ENCODE data around the gene ZBED3.
"Not testable (repeated sequence)": the region's sequence is repeated elsewhere in the genome, so short reads cannot be mapped to it uniquely, and the experiment has no call there.

Gene ZBED3

GRCh38 chr5:77120706-77121105 is 33.6 kb upstream of the ZBED3 start:
- POLR2A ChIA-PET, result no interaction called here
- CTCF ChIA-PET, result no interaction called here
- no peak for TF ChIP-seq FOXK2 (IDR thresholded peaks at IDR 0.05)
- TF ChIP-seq BHLHE40 (IDR thresholded peaks at IDR 0.05; ENCODE audit: borderline replicate concordance), result no peak
- TF ChIP-seq CTBP1 (IDR thresholded peaks at IDR 0.05; ENCODE audit: borderline replicate concordance), result no peak
- TF ChIP-seq L3MBTL2 (conservative IDR thresholded peaks at IDR 0.05), result no peak
- no peak for TF ChIP-seq FOXM1 (IDR thresholded peaks at IDR 0.05; ENCODE audit: borderline replicate concordance)
- TF ChIP-seq PKNOX1 (IDR thresholded peaks at IDR 0.05), result no peak
- TF ChIP-seq ZNF384 (IDR thresholded peaks at IDR 0.05), result no peak
- TF ChIP-seq ARNT (IDR thresholded peaks at IDR 0.05), result no peak
- no peak for TF ChIP-seq SP1 (IDR thresholded peaks at IDR 0.05)
- TF ChIP-seq ELF4 (IDR thresholded peaks at IDR 0.05), result no peak
- no peak for TF ChIP-seq SUZ12 (IDR thresholded peaks at IDR 0.05)
- TF ChIP-seq LEF1 (IDR thresholded peaks at IDR 0.05; ENCODE audit: borderline replicate concordance), result no peak
- no peak for TF ChIP-seq HDGF (IDR thresholded peaks at IDR 0.05; ENCODE audit: borderline replicate concordance)
- DNase-seq (ENCODE audit: extremely low spot score), result no peak

- CTCF ChIA-PET, result no interaction called here
- DNase-seq (ENCODE audit: extremely low spot score), result no peak
- no peak for TF ChIP-seq FOXK2 (IDR thresholded peaks at IDR 0.05)
- TF ChIP-seq ARNT (IDR thresholded peaks at IDR 0.05), result no peak
- no peak for TF ChIP-seq NFRKB (IDR thresholded peaks at IDR 0.05)
- no peak for TF ChIP-seq HDGF (IDR thresholded peaks at IDR 0.05; ENCODE audit: borderline replicate concordance)
- TF ChIP-seq FOXM1 (IDR thresholded peaks at IDR 0.05; ENCODE audit: borderline replicate concordance), result no peak
- TF ChIP-seq L3MBTL2 (conservative IDR thresholded peaks at IDR 0.05), result no peak
- no peak for TF ChIP-seq ELF4 (IDR thresholded peaks at IDR 0.05)
- no peak for TF ChIP-seq PKNOX1 (IDR thresholded peaks at IDR 0.05)
- no peak for TF ChIP-seq FOXA1 (IDR thresholded peaks at IDR 0.05)
- no peak for TF ChIP-seq ZNF384 (IDR thresholded peaks at IDR 0.05)
- no peak for TF ChIP-seq TARDBP (IDR thresholded peaks at IDR 0.05)
- TF ChIP-seq SP1 (IDR thresholded peaks at IDR 0.05), result no peak
- TF ChIP-seq BHLHE40 (IDR thresholded peaks at IDR 0.05; ENCODE audit: borderline replicate concordance), result no peak
- TF ChIP-seq SUZ12 (IDR thresholded peaks at IDR 0.05), result no peak
- no peak for TF ChIP-seq LEF1 (IDR thresholded peaks at IDR 0.05; ENCODE audit: borderline replicate concordance)
- POLR2A ChIA-PET, result no interaction called here
Measured at GRCh38 chr5:77120086-77120485, 33.0 kb upstream of the ZBED3 start.

- CTCF ChIA-PET, result no interaction called here
- DNase-seq (ENCODE audit: extremely low spot score), result no peak
- TF ChIP-seq SUZ12 (IDR thresholded peaks at IDR 0.05) (no peak), PKNOX1 (IDR thresholded peaks at IDR 0.05) (no peak), ARNT (IDR thresholded peaks at IDR 0.05) (no peak), L3MBTL2 (conservative IDR thresholded peaks at IDR 0.05) (no peak), FOXM1 (IDR thresholded peaks at IDR 0.05; ENCODE audit: borderline replicate concordance) (no peak), LEF1 (IDR thresholded peaks at IDR 0.05; ENCODE audit: borderline replicate concordance) (no peak), NFRKB (IDR thresholded peaks at IDR 0.05) (no peak), CTBP1 (IDR thresholded peaks at IDR 0.05; ENCODE audit: borderline replicate concordance) (no peak), ZNF384 (IDR thresholded peaks at IDR 0.05) (no peak), HDGF (IDR thresholded peaks at IDR 0.05; ENCODE audit: borderline replicate concordance) (no peak), SP1 (IDR thresholded peaks at IDR 0.05) (no peak)
- POLR2A ChIA-PET, result no interaction called here
Measured at GRCh38 chr5:77117161-77117560, 30.1 kb upstream of the ZBED3 start.

GRCh38 chr5:77107035-77107434 is 19.9 kb upstream of the ZBED3 start:
- DNase-seq (ENCODE audit: extremely low spot score); CTCF ChIA-PET: not testable (repeated sequence)
- POLR2A ChIA-PET, result interaction anchor here (1.6 kb wide), 1 partner anchor 20 kb away, joined by 4 read pairs; the partner anchor contains the start of gene ZBED3

- no peak for DNase-seq (ENCODE audit: extremely low spot score)
- ChIA-PET POLR2A (no interaction called here), CTCF (no interaction called here)
- TF ChIP-seq FOXA1 (IDR thresholded peaks at IDR 0.05) (no peak), HDGF (IDR thresholded peaks at IDR 0.05; ENCODE audit: borderline replicate concordance) (no peak)
Measured at GRCh38 chr5:77104813-77105212, 17.7 kb upstream of the ZBED3 start.

- POLR2A ChIA-PET, result no interaction called here
- no peak for TF ChIP-seq SUZ12 (IDR thresholded peaks at IDR 0.05)
- TF ChIP-seq PKNOX1 (IDR thresholded peaks at IDR 0.05), result no peak
- no peak for TF ChIP-seq SP1 (IDR thresholded peaks at IDR 0.05)
- no peak for TF ChIP-seq CTBP1 (IDR thresholded peaks at IDR 0.05; ENCODE audit: borderline replicate concordance)
- TF ChIP-seq ELF4 (IDR thresholded peaks at IDR 0.05), result no peak
- no peak for TF ChIP-seq TARDBP (IDR thresholded peaks at IDR 0.05)
- TF ChIP-seq FOXM1 (IDR thresholded peaks at IDR 0.05; ENCODE audit: borderline replicate concordance), result no peak
- no peak for TF ChIP-seq BHLHE40 (IDR thresholded peaks at IDR 0.05; ENCODE audit: borderline replicate concordance)
- no peak for TF ChIP-seq HDGF (IDR thresholded peaks at IDR 0.05; ENCODE audit: borderline replicate concordance)
- no peak for TF ChIP-seq ZNF384 (IDR thresholded peaks at IDR 0.05)
- TF ChIP-seq ARNT (IDR thresholded peaks at IDR 0.05), result no peak
- TF ChIP-seq LEF1 (IDR thresholded peaks at IDR 0.05; ENCODE audit: borderline replicate concordance), result no peak
- no peak for TF ChIP-seq L3MBTL2 (conservative IDR thresholded peaks at IDR 0.05)
- TF ChIP-seq FOXA1 (IDR thresholded peaks at IDR 0.05), result no peak
- no peak for DNase-seq (ENCODE audit: extremely low spot score)
- CTCF ChIA-PET, result no interaction called here
Measured at GRCh38 chr5:77103457-77103856, 16.4 kb upstream of the ZBED3 start.

Data from HEK293T (cell line).